CD14-positive monocyte (primary cell): ENCODE results near the gene KAT2B. TPM values are rescaled to one million over a fixed set of nuclear protein-coding genes. Genes with fewer than 3 reads are reported as not detected.

Source experiments
- DNase-seq, 3 donors: peaks; one replicate each; pipeline ENCODE4 v3.0.0-alpha.2; 2011 to 2022
- H2AFZ ChIP-seq: 2 replicates; pipeline ENCODE4 v1.6.0; 2012; ENCODE audit warnings: mild to moderate bottlenecking, low read depth, low read length, inconsistent platforms; ENCODE audit not compliant: insufficient read depth, poor library complexity, severe bottlenecking
- H3K27ac ChIP-seq, 2 donors: 1 replicate in 1 of 2; 2 replicates in 1 of 2; pipeline ENCODE4 v1.5.1; 2012 to 2013; ENCODE audit warnings: low read length in 2 of 2, control low read depth in 1 of 2, inconsistent platforms in 1 of 2, low read depth in 1 of 2, mild to moderate bottlenecking in 1 of 2
- H3K27me3 ChIP-seq, 2 donors: one replicate each; pipeline versions ENCODE4 v1.6.0 to v1.6.1; 2011 to 2013; ENCODE audit warnings: low read length in 2 of 2; ENCODE audit not compliant: control insufficient read depth in 2 of 2, insufficient read depth in 2 of 2
- H3K36me3 ChIP-seq, 2 donors: replicated peaks in 1 of 2; 1 replicate in 1 of 2; 2 replicates in 1 of 2; pipeline versions ENCODE4 v1.5.1 to v1.6.1; 2012 to 2013; ENCODE audit warnings: low read length in 2 of 2, control low read depth in 1 of 2, inconsistent platforms in 1 of 2, mild to moderate bottlenecking in 1 of 2; ENCODE audit not compliant: insufficient read depth in 2 of 2, control insufficient read depth in 1 of 2
- H3K4me1 ChIP-seq, 2 donors: 1 replicate in 1 of 2; 2 replicates in 1 of 2; pipeline versions ENCODE4 v1.5.1 to v1.6.1; 2012 to 2013; ENCODE audit warnings: low read length in 2 of 2, control low read depth in 1 of 2, inconsistent platforms in 1 of 2, mild to moderate bottlenecking in 1 of 2, moderate library complexity in 1 of 2; ENCODE audit not compliant: insufficient read depth in 2 of 2, control insufficient read depth in 1 of 2
- H3K4me2 ChIP-seq: replicated peaks from 2 replicates; pipeline ENCODE3; 2012; ENCODE audit warnings: low read length, moderate library complexity, mild to moderate bottlenecking; ENCODE audit not compliant: poor library complexity, severe bottlenecking; ENCODE audit errors: extremely low read depth
- H3K4me3 ChIP-seq, 3 experiments: fragments of 200-600 bp in 1 of 3; sonication (generic) in 1 of 3; replicated peaks in 1 of 3; 1 replicate in 2 of 3; 2 replicates in 1 of 3; pipeline ENCODE4 v1.5.1; 2011 to 2013; ENCODE audit warnings: low read length in 3 of 3, mild to moderate bottlenecking in 3 of 3, control low read depth in 2 of 3, low read depth in 2 of 3, inconsistent platforms in 1 of 3, moderate library complexity in 1 of 3
- H3K79me2 ChIP-seq: 2 replicates; pipeline ENCODE4 v1.6.0; 2012; ENCODE audit warnings: mild to moderate bottlenecking, control low read depth, inconsistent platforms, low read length, moderate library complexity; ENCODE audit not compliant: insufficient read depth
- H3K9ac ChIP-seq: 2 replicates; pipeline ENCODE4 v1.6.0; 2017; ENCODE audit warnings: low read length, mild to moderate bottlenecking; ENCODE audit not compliant: insufficient read depth, poor library complexity, severe bottlenecking
- H3K9me3 ChIP-seq, 2 donors: replicated peaks in 1 of 2; 1 replicate in 1 of 2; 2 replicates in 1 of 2; pipeline versions ENCODE4 v1.5.1 to v1.6.1; 2012 to 2013; ENCODE audit warnings: low read length in 2 of 2, control low read depth in 1 of 2; ENCODE audit not compliant: control insufficient read depth in 1 of 2, insufficient read depth in 1 of 2
- H4K20me1 ChIP-seq: 2 replicates; pipeline ENCODE4 v1.6.0; 2012; ENCODE audit warnings: mild to moderate bottlenecking, low read length, control low read depth, moderate library complexity; ENCODE audit not compliant: insufficient read depth
- H3K27ac Mint-ChIP-seq, 7 donors: one replicate each; pipeline ENCODE4 v1.8.0; 2020; ENCODE audit warnings: mild to moderate bottlenecking in 7 of 7, mixed read lengths in 7 of 7, moderate library complexity in 6 of 7, inconsistent platforms in 2 of 7
- H3K27me3 Mint-ChIP-seq, 3 donors: one replicate each; pipeline ENCODE4 v1.8.0; 2021 to 2022; ENCODE audit warnings: low read depth in 3 of 3, mild to moderate bottlenecking in 3 of 3, mixed read lengths in 3 of 3, moderate library complexity in 3 of 3, inconsistent platforms in 1 of 3
- H3K36me3 Mint-ChIP-seq, 2 donors: one replicate each; pipeline ENCODE4 v1.8.0; 2020; ENCODE audit warnings: mixed read lengths in 2 of 2, inconsistent platforms in 1 of 2, mild to moderate bottlenecking in 1 of 2
- H3K4me1 Mint-ChIP-seq: one replicate; pipeline ENCODE4 v1.8.0; 2020; ENCODE audit warnings: mild to moderate bottlenecking, mixed read lengths
- H3K4me3 Mint-ChIP-seq, 2 donors: one replicate each; pipeline ENCODE4 v1.8.0; 2020; ENCODE audit warnings: mild to moderate bottlenecking in 2 of 2, mixed read lengths in 2 of 2, moderate library complexity in 1 of 2
- H3K9me3 Mint-ChIP-seq, 7 donors: one replicate each; pipeline ENCODE4 v1.8.0; 2020 to 2022; ENCODE audit warnings: mixed read lengths in 7 of 7, mild to moderate bottlenecking in 6 of 7, moderate library complexity in 6 of 7, inconsistent platforms in 2 of 7
- WGBS: methylation state at CpG from one replicate; pipeline ENCODE4 v1.1.5; 2013; ENCODE audit warnings: missing lambda C conversion rate; ENCODE audit not compliant: insufficient coverage; 5-methylcytosine and 5-hydroxymethylcytosine counted together
- intact Hi-C, 2 donors: fragments of 100-400 bp; cut with micrococcal nuclease; formaldehyde crosslinking; loops; one replicate each; pipeline versions ENCODE4 v1.15.0 to v1.15.1; 2023
- polyA plus RNA-seq, 3 donors: library from polyadenylated mRNA; depleted of rRNA in 1 of 3; unstranded in 2 of 3; stranded (reverse) in 1 of 3; fragments of 300-500 nt in 2 of 3; fragments of >200 nt in 1 of 3; fragmentation: Illumina TruSeq in 2 of 3; gene quantifications; 1 replicate in 2 of 3; 2 replicates in 1 of 3; pipeline ENCODE4 v1.2.3, GENCODE V29; 2012 to 2021
- TF ChIP-seq, protein P1 (sequence below): fragments of 200-600 bp; IDR thresholded peaks from one replicate; pipeline ENCODE4 v1.8.0; 2022; ENCODE audit warnings: antibody characterized with exemption, mild to moderate bottlenecking

KAT2B gene
- polyA plus RNA-seq, 3 donors: 2.7 to 14.6 (median 3.5) TPM

DNA sequence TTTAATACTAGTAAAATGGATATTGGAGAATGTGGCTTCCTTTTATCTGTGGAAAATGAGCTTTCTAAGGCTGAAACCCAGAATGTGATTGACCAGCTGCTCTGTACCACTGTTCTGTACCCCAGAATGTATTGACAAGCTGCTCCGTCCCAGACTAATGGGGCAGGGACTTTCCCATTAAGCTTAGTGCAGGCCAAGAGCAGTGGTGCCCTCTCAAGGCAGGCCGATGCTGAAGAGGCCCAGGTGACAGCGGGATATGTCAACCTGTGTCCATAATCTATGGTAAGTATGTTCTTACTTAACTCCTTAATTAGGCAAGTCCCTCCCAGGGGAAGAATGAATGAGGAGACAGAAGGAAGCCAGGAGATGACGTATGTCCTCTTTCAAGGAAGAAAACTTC lies 114.7 kb downstream of the KAT2B start:
- H3K36me3 ChIP-seq: peaks cover 40 to 78% of the 10 kb centered on the region in 2 donors
- Mint-ChIP-seq H3K9me3 (no peaks in the 10 kb centered on the region), H3K36me3 (peaks cover 37 to 56% of the 10 kb centered on the region in 2 donors), H3K27ac (no peak overlapping the region), H3K4me1 (peaks cover 3% of the 10 kb centered on the region), H3K27me3 (no peaks in the 10 kb centered on the region), H3K4me3 (no peak overlapping the region)
- 100% methylated on average over 1 of the region's 4 CpGs for WGBS
- no peak for DNase-seq
- H3K4me3 ChIP-seq: no peak overlapping the region
- no peak overlapping the region for H3K9ac ChIP-seq
- no peaks in the 10 kb centered on the region for H3K27me3 ChIP-seq
- H3K4me1 ChIP-seq: peaks cover 0 to under 1% of the 10 kb centered on the region in 2 donors
- H3K4me2 ChIP-seq: no peak overlapping the region
- no peaks in the 10 kb centered on the region for H4K20me1 ChIP-seq
- no peaks in the 10 kb centered on the region for H3K79me2 ChIP-seq
- no peaks in the 10 kb centered on the region for H3K9me3 ChIP-seq
- TF ChIP-seq, protein P1, sequence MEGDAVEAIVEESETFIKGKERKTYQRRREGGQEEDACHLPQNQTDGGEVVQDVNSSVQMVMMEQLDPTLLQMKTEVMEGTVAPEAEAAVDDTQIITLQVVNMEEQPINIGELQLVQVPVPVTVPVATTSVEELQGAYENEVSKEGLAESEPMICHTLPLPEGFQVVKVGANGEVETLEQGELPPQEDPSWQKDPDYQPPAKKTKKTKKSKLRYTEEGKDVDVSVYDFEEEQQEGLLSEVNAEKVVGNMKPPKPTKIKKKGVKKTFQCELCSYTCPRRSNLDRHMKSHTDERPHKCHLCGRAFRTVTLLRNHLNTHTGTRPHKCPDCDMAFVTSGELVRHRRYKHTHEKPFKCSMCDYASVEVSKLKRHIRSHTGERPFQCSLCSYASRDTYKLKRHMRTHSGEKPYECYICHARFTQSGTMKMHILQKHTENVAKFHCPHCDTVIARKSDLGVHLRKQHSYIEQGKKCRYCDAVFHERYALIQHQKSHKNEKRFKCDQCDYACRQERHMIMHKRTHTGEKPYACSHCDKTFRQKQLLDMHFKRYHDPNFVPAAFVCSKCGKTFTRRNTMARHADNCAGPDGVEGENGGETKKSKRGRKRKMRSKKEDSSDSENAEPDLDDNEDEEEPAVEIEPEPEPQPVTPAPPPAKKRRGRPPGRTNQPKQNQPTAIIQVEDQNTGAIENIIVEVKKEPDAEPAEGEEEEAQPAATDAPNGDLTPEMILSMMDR: no peak
- peak overlapping the region in 1 of 2 donors; percentile 9 for H3K27ac ChIP-seq
- H2AFZ ChIP-seq: no peak overlapping the region
- intact Hi-C loops: no loop called here

- Histone ChIP-seq H3K9ac (no peak overlapping the region), H3K4me3 (no peak overlapping the region), H3K79me2 (no peaks in the 10 kb centered on the region), H3K4me1 (peaks cover 11 to 13% of the 10 kb centered on the region in 2 donors), H3K4me2 (no peak overlapping the region), H3K36me3 (peaks cover 10 to 28% of the 10 kb centered on the region in 2 donors), H2AFZ (peak overlapping the region; percentile 12), H3K27me3 (no peaks in the 10 kb centered on the region), H4K20me1 (no peaks in the 10 kb centered on the region), H3K9me3 (no peaks in the 10 kb centered on the region), H3K27ac (peak overlapping the region in 1 of 2 donors; percentile 51)
- no peaks in the 10 kb centered on the region for H3K9me3 Mint-ChIP-seq
- H3K4me1 Mint-ChIP-seq: peaks cover 14% of the 10 kb centered on the region
- H3K4me3 Mint-ChIP-seq: no peak overlapping the region
- intact Hi-C loops: no loop called here
- no peaks in the 10 kb centered on the region for H3K27me3 Mint-ChIP-seq
- peaks cover 16 to 39% of the 10 kb centered on the region in 2 donors for H3K36me3 Mint-ChIP-seq
- DNase-seq: peak; percentile 6 to 13 (median 8)
- TF ChIP-seq, protein P1: no peak
- H3K27ac Mint-ChIP-seq: peak overlapping the region; percentile 12 to 72 (median 47)
Observed at GRCh38 chr3:20160230-20160629, 120.0 kb downstream of the KAT2B start.
